Neural progenitor cell (in vitro differentiated cells): ENCODE measurements around the gene GET3.

Experiments used
- EZH2 ChIP-seq: fragments of 200-600 bp; sonication (generic); IDR thresholded peaks from 2 replicates; pipeline ENCODE4 v1.6.1; 2017; ENCODE audit warnings: antibody characterized with exemption, mild to moderate bottlenecking, moderate library complexity
- EZH2phosphoT487 ChIP-seq: fragments of 200-600 bp; sonication (generic); IDR thresholded peaks from 2 replicates; pipeline ENCODE4 v1.6.1; 2017; ENCODE audit warnings: antibody characterized with exemption
- TF ChIP-seq, protein P1 (sequence below): fragments of 200-600 bp; sonication (generic); IDR thresholded peaks from 2 replicates; pipeline ENCODE4 v1.5.1; 2017; ENCODE audit warnings: antibody characterized with exemption, mild to moderate bottlenecking

DNA sequence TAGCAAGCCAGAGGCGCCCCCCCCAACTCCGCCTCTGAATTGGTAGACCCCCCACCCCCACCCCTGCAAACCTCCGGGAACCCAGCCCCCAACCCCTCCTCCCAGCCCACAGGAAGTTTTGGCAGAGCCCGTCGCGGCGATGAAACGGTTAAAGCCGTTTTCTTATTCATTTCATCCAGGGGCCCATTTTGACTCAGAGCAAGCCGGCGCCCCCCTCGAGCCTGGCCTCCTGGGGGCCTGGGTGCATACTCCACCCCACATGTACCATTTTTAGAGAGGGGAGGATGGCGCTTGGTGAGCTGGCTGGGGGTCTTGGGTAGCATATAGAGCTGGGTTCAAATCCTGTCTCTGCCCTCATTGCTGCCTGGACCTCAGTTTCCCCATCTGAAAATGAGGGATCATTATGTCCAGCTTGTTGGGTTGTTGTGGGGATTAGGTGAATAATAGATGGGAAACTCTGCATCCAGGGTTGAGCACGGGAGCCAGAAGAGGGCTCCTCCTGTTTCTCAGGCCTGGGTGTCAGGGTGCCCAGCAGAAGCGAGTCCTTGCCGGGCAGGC, 46.1 kb downstream of the GET3 start:
- TF ChIP-seq, protein P1, sequence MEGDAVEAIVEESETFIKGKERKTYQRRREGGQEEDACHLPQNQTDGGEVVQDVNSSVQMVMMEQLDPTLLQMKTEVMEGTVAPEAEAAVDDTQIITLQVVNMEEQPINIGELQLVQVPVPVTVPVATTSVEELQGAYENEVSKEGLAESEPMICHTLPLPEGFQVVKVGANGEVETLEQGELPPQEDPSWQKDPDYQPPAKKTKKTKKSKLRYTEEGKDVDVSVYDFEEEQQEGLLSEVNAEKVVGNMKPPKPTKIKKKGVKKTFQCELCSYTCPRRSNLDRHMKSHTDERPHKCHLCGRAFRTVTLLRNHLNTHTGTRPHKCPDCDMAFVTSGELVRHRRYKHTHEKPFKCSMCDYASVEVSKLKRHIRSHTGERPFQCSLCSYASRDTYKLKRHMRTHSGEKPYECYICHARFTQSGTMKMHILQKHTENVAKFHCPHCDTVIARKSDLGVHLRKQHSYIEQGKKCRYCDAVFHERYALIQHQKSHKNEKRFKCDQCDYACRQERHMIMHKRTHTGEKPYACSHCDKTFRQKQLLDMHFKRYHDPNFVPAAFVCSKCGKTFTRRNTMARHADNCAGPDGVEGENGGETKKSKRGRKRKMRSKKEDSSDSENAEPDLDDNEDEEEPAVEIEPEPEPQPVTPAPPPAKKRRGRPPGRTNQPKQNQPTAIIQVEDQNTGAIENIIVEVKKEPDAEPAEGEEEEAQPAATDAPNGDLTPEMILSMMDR = no peak
- no peak for TF ChIP-seq EZH2
- TF ChIP-seq EZH2phosphoT487 = no peak
